SH-SY5Y (cell line): Measurements from ENCODE around the gene FAM120A.

Experiments
- GATA2 ChIP-seq: IDR thresholded peaks from 2 replicates; pipeline ENCODE4 v1.6.1; 2011; ENCODE audit warnings: mild to moderate bottlenecking, low read depth, low read length
- GATA3 ChIP-seq: IDR thresholded peaks from 2 replicates; pipeline ENCODE4 v1.6.1; 2011; ENCODE audit warnings: low read depth, mild to moderate bottlenecking, low read length, moderate library complexity

DNA sequence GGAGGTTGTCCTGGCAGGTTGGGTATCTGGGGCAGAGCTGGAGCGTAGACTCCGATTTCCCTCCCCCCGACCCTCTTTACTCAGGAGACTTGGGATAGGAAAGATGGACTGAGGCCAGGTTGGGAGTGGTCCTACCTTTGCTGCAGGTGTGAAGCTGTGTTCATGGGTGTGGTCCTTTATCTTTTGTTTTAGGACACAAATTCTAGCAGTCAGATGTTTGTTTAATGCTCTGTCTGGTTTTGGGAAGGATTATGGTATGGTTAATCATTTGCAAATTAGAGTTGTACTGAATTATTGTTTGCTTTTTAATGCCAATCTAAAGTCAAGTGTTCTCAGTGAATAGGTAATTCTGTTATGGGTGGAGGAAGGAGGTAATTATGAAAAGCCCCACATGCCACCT lies 16.0 kb downstream of the FAM120A start:
- TF ChIP-seq GATA2 (no peak), GATA3 (no peak)
